HG02610 (cell line): ENCODE measurements around the gene NECTIN4.
"Not testable (repeated sequence)": the region's sequence is repeated elsewhere in the genome, so short reads cannot be mapped to it uniquely, and the experiment has no call there.

Experiments
- ATAC-seq: cut with Tn5 transposase; IDR thresholded peaks from one replicate; pipeline ENCODE4 v1.9.1; 2021; ENCODE audit warnings: mild to moderate bottlenecking, moderate library complexity; ENCODE audit not compliant: unreplicated experiment

Gene NECTIN4

DNA sequence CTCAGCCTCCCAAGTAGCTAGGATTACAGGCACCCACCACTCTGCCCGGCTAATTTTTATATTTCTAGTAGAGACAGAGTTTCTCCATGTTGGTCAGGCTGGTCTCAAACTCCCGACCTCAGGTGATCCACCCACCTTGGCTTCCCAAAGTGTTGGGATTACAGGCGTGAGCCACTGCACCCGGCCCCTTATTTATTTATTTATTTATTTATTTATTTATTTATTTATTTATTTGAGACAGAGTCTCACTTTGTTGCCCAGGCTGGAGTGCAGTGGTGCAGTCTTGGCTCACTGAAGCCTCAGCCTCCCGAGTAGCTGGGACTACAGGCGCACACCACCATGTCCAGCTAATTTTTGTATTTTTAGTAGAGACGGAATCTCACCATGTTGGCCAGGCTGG is 23.7 kb downstream of the NECTIN4 start:
- not testable (repeated sequence) for ATAC-seq

DNA sequence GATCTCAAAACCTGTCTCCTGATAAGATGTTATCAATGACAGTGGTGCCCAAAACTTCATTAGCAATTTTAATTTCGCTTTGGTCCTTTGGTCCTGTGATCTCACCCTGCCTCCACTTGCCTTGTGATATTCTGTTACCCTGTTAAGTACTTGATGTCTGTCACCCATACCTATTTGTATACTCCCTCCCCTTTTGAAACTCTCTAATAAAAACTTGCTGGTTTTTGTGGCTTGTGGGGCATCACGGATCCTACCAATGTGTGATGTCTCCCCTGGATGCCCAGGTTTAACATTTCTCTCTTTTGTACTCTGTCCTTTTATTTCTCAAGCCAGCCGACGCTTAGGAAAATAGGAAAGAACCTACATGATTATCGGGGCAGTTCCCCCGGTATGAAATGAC is 25.4 kb downstream of the NECTIN4 start:
- not testable (repeated sequence) for ATAC-seq

DNA sequence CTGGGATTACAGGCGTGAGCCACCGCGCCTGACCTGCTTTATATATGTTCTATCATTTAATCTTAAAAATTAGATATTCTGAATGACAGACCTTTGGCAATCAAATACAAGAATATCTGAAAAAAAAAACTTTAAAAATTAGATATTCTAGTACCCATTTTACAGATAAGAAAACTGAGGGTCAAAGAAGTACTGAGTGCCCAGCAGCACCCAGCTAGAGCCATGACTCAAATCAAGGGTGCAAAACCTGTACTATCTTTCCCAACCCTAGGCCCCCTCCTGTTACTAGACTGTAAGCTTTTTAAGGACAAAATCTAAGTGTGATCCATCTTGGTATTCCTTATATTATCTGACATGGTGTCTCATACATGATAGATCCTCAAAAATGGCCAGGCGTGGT is 27.9 kb downstream of the NECTIN4 start:
- ATAC-seq = no peak

DNA sequence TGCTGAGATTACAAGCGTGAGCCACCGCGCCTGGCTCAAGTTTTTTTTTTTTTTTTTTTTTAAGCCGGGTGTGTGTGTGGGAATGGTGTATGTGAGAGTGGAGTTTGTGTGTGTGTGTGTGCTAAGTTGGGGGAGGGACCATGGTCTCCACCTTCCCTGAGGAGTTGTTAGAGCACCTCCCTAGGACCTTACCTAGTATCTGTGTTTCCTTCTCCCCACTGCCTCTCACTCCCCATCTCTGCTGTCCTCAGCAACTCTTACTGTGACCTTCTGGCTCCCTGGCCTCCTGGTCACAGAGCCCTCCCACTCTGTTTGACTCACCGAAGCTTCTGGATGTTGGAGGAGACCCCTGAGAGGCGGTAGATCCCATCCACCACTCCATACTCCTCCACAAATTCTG is 30.1 kb downstream of the NECTIN4 start:
- no peak for ATAC-seq

DNA sequence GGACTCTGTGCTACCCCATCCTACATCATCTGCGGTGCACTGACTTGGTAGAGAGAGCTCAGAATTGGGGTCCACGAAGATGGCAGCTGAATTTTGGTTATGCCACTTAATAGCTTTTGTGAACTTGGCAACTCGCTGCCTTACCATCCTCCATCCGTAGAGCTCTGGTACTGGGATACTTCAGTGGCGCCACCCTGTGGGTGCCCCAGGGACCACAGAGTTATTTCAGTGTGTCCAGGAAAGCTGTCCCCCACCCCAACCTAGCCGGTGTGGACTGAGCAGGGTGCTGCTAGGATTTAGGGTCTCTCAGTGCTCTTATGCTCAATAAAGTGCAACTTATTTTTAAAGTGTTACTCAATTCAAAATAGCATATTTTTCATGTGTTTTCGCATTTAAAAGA is 34.6 kb downstream of the NECTIN4 start:
- no peak for ATAC-seq

DNA sequence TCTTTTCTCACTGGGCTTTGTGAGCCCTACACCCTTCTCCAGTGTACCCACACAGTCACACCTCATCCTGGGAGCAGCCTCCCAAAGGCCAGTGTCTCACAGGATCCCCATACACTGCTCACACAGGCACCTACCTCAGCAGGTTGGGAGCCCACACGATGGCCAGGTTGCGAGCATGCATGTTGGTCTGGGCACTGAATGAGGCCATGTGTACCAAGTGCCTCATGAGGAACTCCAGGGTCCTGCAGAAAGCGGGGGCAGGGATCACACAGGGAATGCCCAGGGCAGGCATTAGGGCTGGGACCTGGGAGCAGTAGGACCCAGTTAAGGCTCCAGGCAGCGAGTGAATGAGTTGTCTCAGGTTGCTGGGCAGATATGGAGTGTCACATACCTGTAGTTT is 35.1 kb downstream of the NECTIN4 start:
- no peak for ATAC-seq

DNA sequence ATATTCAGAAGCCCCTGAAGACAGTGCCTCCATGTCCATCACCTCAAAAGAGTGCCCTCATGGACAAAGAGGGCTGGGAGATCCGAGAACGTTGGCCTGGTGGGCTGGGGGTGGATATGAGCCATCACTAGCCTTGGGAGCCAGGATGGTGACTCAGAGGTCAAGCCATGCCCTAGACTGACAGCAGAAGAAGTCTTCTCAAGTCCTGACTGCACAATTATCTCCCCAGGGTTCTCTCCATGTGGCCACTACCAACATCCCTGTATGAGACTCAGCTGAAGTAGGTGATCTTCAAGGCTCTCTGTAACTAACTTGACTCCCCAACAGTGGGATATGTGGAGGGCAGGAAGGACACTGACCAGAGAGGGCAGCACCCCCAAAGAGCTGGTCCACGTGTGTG is 36.5 kb downstream of the NECTIN4 start:
- no peak for ATAC-seq

DNA sequence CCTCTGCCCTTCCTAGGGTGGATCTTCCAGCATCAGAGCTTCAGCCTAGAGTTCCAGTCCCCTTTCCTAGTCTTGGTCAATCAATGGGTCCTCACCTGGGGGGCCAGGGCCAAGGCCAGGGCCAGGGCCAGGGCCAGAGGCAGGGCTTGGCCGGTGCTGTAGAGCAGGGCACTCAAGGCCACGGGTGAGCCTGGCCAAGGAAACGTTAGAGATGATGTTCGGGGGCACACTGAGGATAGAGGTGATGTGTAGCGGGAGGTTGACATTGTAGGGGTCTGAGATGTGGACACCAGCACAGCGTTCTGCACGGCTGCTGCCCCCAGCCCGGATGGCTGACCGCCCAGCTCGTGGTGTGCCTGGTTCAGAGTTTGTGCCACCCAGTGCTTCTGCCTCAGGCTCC is 38.1 kb downstream of the NECTIN4 start:
- no peak for ATAC-seq

DNA sequence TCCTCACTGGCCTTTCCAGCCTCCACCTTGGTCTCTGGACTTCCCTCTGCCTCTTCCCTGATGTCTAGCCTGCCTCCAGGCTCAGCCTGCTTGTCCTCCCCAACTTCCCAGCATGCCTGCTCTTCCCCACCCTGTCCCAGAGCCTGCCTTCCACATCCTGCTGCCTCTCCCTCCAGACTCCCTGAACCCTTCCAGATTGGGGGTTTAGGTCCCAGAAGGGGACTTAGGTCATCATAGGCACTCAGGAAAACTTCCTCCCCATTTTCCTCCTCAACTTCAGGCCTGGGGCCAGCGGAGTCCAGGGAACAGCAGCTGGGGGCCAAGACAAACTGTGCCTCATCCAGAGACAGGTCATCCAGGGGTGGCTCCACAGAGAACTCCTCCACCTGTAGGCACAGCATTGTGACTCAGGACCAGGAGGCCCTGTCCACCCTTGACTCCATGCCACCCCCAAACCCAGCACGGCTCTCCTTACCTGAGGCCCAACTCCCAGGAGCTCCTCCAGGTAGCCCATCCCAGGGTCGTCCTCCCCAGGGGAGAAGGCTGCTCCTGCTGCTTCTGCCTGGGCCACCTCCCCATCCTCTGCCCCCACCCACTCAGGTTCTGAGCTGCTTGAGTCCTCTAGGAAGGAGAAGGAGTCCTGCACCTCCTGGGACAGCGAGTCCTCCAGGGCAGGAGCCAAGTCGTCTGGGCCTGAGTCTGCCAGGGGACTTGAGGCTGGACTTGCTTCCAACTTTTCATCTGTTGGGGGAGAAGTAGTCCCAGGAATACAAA is 40.2 kb downstream of the NECTIN4 start:
- ATAC-seq = no peak

DNA sequence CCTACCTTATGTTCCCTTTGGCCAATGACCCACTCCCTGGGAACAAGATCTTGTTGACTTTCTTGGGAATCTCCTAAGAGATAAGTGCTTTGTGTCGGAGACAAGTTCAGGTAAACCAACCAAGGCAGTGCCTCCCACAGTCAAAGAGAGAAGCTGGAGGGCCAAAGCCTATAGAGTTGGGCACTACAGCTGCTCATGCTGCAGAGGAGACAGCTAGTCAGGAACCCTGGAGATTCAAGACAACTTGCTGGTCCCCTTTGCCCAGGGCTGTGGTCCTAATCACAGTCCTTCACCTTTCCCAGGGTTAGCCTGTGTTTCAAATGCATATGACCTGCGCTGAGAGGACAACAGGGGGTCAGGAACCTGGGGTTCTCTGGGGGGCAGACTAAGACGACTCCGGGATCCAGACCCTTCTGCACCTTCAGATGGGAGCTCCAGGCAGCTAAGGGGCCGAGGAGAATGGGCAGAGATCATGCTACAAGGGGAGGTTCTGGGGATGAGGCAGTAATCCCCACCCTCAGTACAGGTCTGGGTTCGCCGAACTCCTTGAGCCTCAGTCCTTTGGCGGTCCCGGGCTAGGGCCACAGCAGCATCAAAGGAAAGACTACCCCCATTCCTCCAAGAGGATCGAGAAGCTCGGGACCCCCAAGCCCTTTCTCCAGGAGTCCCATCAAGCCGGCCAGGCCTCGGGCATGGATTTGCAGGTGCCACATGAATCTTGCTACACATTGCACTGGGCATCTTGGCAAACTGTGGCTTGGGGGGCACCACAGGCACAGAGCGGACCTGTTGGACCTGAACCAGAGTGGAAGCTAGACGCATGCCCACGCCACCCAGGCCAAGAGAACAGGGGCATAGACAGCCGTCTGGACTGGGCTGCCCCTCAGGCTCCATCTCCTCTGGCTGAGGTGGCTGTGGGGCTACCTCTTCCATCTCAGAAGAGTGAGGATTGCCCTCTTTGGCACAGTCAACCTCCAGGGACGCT is 41.6 kb downstream of the NECTIN4 start:
- ATAC-seq = no peak

DNA sequence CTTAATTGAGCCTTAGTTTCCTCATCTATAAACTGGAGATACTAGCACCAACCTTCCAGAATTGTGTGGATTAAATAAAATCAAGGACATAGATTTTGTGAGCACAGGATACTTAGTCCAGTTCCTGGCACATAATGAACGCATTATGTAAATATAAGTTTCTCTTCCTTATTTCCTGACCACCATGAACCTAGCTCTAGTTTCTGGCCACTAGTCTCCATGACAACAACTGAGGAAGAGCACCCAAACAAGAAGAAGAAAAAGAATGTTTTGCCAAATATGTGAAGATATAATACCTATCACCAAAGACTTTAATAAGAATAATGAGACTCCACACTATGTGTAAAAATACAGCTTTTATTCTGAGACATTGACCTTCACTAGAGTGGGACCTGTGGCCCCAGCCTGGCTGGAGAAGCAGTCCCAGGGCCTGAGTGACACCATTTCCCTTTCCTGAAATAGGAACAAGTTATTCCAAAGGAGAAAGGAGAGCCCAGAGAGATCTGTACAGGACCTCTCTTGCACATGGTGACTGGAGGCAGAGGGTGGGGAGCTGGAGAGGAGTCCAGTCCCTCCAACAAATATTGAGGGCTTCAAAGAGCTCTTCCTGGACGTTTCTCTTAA is 42.6 kb downstream of the NECTIN4 start:
- ATAC-seq = peak; percentile 47

DNA sequence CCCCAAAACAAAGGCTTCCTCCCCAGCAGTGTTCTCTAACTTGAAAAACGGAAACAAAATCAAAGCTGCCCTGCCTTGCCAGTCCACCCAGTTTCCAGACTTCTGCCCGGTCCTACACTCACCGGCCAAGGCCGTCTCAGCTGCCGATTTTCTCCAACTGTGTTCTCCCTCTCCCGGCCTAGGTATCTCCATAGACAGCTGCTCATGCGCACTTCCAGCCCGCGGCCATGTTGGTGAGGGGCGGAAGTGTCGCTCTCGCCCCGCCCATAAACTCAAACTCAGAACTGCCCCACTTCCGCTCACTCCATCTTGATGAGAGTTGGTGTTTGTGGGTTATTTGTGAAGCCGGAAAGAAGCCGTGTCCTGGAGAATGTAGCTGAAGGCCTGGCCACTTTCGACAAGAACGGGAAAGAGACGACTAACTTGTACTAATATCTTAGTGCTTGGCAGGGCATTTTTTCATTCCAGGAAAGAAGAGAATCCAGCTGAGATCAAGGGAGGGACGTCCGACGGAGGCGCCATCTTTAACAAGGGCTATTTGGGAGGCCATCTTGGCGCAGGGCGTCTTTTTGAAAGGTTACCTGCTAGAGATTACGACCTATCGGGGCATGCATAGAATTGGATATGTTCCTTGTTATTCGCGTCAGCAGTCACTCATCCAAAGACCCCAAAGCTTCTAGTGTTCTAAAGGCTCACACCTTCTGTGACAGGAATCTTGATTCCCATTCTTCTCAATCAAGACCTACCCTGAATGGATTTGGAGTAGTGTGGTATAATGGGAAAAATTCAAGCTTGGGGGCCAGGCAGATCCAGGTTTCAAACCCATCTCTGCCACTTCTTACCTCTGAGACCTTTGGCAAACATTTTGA is 43.4 kb downstream of the NECTIN4 start, which contains the start of gene USF1:
TSS of gene USF1 (minus strand) at position 242 of the 869 bp plus-strand sequence. CDS start 2,702 bp downstream, outside the sequence.
- peak; percentile 54 for ATAC-seq

DNA sequence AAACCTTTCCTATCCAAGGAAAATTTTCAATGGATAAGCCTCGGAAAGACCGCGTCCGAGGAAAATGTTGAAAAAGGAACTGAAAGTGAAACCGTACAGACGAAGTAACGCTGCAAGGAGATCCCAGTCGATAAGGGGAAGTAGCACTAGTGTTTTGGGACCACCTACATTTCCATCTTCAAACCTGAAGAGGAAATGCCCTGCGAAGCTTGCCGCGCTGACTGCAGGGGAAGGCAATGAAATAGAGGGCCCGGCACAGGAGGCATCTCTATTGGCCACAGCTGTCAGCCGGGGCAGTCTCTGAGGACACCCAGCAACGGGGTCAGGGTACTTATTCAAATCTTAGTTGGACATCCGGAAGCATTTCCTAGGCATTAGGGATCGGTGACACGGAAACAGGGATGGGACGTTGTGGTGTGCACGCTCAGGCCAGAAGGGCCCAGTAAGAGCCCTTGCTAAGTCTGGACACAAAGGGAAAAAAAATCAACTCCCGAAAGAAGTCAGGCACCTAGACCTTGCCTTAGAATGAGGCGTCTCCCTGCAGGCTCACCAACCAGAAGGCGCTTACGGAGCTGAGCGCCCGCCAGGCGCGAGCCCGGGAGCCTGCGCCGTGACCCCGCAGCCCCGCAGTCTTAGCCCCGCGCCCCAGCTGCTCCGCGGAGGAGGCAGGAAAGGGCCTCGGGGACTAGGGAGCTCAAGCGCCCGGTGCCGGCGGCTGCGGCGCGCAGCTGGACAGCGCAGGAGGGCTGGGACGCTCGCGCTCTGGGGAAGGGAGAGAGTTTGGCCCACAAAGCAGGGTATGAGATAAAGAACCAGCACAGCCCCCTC is 44.2 kb downstream of the NECTIN4 start:
- peak; percentile 45 for ATAC-seq

DNA sequence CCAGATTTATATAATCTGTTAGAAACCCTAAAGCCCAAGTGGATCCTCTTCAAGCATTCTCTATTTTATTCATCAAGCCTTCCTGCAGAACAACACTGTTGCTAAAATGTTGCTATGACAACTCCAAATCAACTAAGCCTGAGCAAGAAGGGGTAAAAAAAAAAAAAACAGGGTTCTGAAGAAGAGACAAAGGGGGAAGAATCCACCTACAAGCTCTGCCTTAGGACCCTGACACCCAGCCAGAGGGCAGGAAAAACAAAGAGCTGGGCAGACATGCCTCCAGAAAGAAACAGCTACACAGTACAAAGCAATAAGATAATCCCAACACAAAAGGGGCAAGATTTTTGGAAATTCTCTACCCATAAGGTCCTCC is 44.8 kb downstream of the NECTIN4 start:
- no peak for ATAC-seq

DNA sequence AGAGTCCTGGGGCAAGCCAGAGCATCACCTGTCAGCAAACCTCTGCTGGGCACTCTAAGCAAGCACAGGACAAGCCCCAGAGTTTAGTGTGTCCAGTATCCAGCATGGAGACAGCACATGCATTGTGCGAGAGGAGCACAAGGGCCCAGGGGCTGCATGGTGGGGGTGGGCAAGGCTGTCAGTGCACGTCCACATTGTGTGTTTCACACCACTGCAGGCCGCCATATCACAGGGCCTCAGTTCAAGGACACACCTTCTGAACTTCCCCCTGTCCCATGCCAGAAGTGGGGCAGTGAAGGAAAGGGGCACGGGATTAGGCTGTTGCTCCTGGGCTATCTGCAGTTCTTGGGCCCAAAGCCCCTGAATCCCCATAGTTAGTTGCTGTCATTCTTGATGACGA is 49.8 kb downstream of the NECTIN4 start:
- no peak for ATAC-seq

DNA sequence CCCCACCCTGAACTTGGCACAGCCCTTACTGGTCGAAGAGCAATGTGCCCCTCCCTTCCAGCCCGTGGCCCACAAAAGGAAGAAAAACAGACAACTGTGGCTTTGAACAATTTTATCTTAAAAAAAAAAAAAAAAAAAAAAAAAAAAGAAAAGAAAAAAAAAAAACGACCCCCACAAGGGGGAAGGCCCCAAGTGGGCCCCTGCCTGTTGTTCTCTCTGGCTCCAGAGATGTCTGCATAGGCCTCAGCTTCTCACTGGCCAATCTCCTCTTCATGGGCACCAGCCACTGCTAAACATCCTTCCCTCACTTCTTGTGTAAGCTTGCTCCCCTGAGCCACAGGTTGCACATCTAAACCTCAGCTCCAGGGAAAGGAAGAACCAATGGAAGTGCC is 50.2 kb downstream of the NECTIN4 start:
- ATAC-seq = no peak

DNA sequence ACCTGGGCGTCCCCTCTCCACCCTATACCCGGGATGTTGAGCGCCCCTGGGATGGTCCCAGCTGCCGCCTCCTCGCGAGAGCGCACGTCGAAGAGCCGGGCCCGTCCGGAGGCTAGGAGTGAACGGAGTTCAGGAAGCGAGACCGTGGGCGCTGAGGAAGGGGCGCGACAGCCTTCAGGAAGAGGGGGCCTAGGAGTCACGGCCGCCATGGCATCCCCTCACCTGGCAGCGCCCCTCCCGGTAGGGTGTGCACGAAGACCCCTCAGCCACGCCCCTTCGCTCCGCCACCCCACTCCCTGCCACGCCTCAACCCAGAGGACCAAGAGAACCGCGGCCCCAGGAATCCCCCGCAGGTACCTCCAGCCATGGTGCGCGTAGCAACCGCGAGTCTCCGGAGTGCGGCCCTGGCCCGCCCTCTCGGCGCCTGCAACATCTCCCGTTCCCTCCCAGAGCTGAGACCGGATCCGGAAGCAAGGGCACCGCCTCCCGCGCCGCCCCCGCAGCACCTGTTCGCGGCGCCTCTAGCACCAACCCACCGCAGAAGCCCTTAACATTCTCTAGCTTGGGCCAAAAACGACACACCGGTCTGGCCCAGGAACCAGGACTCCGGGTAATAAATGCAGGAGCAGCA is 50.7 kb downstream of the NECTIN4 start, which contains the start of gene TSTD1:
TSS of gene TSTD1 (minus strand) at position 442 of the 631 bp plus-strand sequence. CDS start at position 367, 75 bp downstream.
- peak; percentile 83 for ATAC-seq

DNA sequence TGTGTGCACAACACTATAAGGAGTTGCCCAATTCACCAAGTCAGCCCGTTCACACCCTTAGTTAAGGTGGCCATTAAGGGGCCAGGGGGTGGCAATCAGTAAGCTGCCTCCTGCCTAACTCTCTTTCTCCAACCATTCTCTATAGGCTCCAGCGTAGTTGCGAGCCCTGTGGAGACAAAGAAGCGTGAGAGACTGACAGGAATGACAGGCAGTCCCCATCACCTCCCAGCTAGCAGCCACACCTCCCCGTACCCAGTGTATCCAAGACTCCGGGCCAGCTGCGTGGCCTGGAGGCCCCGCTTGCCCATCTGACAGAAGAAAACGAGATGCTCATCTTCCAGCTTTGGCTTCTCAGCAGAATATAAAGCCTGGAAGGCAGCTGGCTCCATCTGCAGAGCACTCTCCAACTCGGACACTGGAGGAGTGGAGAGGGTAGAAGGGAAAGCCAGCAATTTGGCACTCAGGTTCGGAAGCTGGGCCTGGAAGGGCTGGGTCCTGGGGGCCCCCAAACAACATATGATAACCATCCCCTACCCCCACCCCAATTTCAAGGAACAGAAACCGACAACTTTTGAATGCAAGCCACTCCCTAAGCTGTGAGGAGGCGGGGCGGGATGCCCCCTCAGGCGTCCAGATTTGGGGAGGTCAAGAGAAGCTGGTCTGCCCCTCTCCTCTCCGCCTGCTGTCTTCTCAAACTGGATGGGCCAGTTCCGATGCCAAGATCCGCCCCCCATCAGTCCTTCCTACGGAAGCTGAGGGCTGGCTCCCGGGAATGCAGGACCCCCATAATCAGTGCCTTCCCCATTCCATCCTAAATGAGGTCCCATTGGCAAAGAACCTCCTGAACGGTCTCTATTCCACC is 51.5 kb downstream of the NECTIN4 start:
- no peak for ATAC-seq
